GM18517 (cell line): ENCODE data around the gene TNIP1.
A peak's percentile ranks its signal among the peaks of the same experiment; 100 is the strongest.

Experiments used
- ATAC-seq: cut with Tn5 transposase; IDR thresholded peaks from one replicate; pipeline ENCODE4 v1.9.1; 2021; ENCODE audit warnings: mild to moderate bottlenecking, moderate library complexity; ENCODE audit not compliant: unreplicated experiment

TNIP1 gene

DNA sequence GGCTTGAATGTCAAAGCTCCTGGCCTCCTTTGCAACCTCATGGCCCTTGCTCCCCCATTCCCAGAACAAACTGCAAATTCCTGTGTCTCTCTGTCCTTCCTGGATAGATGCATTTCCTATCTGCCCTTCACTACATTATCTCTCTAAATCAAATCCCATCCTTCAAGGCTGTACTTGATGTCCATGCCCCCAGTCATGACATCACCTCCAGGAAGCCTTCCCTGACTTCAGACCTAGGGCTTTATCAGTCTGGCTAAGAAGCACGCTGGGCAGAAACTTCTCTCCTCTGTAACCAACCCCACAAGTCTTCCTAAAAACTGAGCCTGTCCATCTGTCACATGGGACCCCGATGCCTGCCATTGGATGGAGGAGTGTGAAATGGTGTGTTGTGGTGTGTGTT lies 25.7 kb upstream of the TNIP1 start:
- no peak for ATAC-seq

DNA sequence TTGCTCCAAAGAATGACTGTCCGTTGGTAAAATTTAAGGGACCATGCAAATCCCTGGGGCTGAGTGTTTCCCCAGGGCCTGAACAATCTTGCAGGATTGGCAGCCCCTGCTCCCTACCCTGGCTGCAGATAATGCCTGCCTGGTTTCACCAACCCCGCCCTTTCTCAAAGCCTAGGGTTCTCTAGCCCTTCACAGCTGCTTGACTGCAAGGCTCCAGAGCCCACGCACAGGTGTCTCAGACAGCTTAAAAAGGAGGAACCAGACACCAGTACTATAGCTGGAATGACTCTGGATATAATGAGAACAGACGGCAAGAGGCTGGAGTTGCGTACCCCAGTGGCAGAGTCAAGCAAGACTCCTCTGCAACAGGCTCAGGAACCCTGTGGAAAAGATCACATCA lies 25.2 kb upstream of the TNIP1 start:
- no peak for ATAC-seq

DNA sequence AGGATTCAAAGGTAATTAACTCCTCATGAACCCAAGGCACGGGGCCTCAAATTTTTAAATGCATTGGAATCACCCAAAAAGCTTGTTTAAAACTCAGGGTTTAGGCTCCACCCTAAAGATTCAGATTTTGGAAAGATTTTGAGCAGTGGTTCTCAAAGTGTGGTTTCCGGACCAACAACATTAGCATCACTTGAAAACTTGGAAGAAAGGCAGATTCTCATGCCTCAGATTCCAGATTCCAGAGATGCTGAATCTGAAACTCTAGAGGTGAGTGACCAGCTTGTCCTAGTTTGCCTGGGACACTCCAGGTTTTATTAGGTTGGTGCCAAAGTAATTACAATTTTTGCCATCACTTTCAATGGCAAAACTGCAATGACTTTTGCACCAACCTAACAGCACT lies 24.7 kb upstream of the TNIP1 start:
- no peak for ATAC-seq

DNA sequence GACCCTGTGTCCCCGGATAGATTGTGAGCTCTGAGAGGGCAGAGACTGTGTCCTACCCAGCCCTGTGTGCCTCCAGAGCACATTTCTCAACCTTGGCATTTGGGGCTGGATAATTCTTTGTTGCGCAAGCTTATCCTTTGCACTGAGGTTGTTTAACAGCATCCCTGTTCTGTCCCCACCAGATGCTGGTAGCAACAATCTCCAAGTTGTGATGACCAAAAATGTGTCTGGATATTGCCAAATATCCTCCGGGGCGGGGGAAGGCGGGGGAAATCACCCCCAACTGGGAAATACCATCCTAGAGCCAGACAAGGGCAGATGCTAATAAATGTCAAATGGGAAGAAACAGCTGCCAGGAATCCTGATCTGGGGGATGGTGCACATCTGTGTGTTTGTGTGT lies 24.0 kb upstream of the TNIP1 start:
- no peak for ATAC-seq

DNA sequence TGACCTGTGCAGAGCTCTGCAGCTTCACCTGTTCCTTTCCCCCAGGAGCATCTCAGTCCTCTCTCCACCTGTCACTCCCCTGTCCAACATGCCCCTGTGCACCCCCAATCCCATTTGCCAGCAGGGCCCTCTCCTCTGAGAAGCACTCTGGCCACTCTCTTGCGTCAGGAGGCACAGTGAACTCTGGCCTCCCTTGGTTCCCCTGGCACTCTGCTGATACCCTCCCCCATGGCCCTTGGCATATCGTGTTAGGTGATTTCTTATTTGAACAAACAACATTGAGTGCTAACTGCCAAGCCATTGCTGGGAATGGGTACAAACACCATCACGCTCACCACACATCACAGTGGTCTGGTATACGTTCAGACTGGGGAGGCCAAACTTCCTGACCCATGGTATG lies 20.9 kb upstream of the TNIP1 start:
- ATAC-seq, result no peak

DNA sequence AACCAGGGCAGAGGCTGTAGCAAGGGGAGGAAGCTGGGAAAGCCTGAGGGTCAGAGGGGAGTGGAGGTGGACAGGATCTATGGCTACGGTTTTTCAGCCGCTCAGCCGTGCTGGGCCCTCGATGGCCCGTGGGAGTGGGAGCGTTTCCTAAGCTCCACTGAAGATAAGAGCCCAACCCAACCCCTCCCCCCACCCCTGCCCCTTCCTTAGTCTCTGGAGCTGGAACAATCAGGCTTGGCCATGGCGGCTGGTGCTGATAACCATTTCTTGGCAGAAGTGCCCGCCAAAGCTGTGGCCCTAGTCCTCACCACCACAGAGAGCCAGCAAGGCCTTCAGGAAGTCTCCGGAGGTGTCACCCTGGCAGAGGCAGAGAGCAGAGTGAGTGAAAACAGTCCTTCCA lies 20.3 kb upstream of the TNIP1 start:
- ATAC-seq, result no peak

DNA sequence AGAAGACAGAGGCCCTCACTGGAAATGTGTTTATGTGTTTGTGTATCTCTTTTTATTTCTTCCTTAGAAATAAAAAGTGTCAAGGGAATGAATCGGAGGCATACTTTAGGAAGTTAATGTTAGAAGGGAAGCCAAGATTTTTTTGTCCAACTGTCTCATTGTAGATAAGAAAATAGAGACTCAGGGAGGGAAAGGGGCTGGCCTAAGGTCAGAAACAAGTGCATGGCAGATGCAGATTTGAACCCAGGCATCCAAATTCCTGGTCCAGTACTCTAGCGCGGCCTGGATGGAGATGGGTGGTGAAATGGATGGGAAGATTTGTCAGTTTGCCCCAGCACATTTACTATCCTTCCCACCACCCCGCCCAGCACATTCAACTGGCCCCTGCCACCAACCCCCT lies 19.8 kb upstream of the TNIP1 start:
- ATAC-seq, result no peak

DNA sequence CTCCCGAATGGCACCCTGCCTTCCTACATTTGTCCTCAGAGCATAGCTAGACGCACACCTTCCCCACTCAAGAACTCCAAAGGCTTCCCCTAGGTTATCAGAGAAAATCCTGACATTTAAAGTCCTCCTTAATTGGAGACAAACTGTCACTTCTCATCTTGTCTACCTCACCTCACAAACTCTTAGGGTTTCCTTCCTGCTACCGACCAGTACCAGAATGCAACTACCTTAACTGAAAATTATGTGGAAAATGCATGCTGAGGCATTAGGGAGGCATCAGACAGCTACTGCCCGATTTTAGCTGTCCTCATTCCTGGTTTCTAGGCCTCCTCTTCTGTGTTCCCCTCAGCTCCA lies 17.9 kb upstream of the TNIP1 start:
- no peak for ATAC-seq

DNA sequence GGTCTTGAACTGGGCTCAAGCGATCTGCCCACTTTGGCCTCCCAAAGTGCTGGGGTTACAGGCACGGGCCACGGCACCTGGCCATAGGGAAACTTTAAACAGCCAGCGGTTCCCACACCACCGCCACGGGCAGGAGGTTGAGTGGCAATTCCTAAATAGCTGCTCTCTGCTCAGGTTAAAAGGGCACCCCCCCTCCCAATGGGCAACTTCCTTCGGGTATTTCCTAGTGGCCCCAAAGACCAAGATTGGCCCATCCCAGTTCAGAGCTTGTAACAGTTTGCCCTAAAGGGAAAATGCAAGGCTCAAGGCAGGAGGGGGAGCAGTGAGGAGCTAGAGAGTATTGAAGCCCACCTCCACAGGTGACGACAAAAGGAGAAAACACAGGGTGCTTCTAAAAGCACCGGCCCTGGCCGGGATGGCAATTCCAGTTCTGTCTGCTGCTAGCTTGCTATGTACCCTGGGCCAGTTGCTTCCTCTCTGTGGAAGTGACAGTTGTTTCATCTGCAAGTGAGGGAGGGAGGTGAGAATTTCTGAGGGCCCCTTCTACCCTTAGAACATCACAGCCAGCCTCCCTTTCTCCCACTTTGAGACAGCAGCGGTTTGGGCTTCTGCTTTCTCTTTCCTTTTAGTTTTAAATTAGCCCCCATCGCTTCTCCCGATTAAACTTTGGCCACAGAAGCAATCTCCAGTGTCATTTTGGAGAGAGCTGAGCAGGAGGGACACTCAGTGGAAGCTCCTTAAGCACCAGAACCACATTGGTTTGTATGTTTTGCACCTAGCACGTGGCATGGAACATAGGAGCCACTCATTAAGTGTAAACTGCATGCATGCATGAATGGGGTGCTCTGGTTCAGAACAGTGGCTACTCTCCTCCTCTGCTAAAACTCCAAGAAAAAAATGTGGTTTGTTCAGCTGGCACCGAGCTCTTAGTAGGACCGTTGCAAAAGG lies 17.3 kb upstream of the TNIP1 start:
- peak; percentile 51 for ATAC-seq

DNA sequence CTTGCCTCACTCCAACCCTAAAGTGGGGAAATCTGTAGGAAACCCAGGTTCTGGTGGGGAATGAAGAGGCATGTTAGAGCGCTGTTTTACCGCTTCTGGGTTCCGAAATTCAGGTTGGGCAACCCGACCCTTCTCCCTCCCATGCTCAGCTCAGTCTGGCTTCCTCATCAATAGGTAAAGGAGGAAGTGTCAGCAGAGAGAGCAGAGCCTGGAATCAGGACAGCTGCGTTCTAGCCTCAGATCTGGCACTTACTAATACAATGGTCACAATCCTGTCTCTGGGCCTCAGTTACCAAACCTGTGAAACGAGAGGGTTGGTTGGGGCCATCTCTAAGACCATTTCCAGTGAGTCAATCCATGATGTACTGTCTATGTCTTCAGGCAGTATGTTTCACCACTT lies 16.2 kb upstream of the TNIP1 start:
- no peak for ATAC-seq

DNA sequence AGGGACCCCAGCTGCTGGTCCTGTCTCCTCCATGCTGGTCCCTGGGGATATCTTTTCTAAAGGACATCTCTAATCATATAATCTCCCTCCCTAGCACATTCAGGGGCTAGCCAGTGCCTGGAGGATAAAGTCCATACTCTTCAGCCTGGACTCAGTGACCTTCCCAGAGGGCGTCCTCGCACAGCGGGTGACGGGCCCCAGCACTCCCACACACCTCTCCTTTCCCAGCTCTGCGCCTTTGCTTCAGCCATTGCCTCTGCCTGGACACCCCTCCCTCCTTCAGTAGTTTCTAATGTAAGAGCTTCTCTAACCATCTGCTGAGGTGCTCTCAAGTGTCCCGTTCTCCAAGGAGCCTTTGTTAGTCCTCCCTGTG lies 15.2 kb upstream of the TNIP1 start:
- ATAC-seq, result no peak

DNA sequence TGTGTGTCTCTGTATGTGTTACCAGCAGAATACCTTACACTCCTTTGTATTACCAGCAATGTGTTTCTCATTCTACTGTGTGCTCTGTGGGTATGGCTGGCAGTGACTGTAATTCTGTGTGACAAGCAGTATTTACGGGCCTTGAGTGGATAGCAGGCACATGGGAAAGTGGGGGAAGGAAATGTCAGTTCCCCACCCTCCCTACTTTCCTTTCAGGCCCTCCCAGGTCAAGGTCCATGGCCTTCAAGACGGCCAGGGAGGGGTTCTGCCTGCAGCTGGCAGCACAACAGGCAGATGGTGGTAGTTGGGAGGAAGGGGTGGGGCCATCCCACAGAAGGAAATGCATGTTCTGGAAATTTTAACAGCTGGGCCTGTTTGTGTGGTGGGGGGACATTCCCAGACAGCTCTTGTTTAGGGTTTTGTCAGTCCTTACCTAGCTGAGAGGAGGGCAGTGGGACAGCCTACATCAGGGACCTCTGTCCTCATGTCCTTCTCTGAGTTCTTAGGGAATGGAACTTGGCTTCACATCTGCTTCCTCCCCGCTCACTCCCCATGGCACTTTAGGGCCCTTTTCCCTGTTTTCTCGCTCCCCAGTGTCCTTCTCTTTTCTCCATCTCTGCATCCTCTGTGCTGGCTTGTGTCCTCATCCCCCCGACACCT lies 14.6 kb upstream of the TNIP1 start:
- ATAC-seq, result no peak

DNA sequence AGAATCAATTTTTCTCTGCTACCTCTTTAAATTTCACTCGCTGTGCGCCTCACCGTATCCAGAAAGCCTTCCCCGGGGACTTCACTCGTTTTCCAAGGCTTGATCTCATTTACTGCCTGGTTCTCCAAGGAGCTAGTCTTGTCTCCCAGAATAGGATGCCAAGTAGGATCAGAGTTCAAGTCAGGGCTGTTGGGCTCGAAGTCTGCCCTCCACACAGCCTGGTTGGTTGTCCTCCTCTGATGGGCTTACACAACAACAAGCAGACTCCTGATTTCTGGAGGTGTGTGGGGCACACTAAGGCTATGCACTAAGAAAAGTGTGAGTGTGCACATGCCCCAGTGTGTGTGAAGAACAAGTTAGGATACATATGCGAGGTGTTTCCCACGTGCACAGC lies 14.0 kb upstream of the TNIP1 start:
- no peak for ATAC-seq

DNA sequence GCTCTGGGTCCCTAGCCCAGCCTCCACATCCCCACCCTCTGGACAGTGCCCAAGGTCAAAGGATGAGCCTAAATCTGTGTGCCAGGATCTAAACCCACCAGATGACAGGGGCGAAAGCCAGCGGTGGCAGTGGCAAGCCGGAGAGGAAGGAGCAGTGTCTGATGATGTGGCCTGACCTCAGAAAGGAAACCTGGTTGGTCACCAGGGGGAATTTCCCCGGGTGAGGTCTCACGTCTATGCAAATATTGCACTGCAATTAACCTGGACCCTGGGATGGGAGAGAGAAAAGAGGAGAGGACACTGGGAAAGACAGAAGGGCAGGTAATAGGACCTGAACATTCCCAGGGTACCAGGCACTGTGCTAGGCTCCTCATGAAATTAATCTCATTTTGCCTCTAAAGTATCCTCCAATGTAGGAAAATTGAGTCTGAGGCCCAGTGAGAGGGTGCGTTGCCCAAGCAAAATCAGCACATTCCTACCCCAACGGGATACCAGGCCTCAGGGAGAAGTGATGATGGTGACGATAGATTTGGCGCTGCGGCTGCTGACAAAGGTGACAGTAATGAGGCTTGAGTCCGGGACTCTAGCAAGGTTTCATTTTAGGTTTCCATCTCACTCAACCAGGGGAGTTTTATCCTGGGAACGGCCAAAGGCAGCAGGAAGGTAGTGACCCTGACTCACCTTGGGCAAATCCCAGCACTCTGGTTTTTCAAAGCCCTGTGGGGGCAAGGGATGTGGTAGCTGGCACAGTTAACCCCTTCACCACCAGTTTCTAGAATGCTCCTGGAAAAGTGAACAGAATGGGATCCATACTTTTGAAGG lies 13.4 kb upstream of the TNIP1 start:
- peak; percentile 76 for ATAC-seq

DNA sequence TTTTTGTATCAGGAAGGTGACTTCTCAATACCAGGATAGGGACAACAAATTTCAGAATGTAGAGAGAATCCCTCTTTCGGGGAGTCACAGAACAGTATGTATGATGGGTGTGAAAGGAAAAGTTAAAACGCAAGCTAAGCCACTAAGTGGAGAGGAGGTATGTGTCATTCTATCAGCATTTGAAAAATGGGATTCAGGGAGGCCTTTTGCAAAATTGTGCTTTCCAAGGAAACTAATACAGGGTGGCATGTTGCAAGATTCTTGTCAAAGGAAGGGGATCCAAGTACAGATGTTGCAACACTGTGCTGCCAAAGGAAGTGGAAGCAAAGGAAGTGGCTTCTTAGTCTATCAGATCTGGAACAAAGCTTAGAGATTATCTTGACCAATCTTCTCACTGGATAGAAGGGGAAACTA lies 12.6 kb upstream of the TNIP1 start:
- ATAC-seq, result no peak

DNA sequence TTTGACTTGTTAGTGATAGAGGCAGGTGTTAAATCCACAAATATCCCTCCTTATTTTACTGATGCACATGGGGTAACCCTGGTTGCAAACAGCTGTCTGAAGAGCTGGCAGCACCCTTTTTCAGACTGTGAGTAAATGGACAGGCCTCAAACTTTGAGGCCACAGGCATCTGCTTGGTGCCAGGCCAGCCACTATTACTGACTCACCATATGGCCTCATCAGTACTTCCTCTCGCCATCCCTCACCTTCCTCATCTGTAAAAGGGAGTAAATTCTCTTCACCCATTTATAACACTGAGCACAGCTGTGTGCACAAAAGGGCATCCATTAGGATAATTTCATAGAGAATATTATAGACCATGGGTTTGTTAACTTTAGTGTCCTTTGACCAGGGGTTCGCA lies 11.9 kb upstream of the TNIP1 start:
- no peak for ATAC-seq

DNA sequence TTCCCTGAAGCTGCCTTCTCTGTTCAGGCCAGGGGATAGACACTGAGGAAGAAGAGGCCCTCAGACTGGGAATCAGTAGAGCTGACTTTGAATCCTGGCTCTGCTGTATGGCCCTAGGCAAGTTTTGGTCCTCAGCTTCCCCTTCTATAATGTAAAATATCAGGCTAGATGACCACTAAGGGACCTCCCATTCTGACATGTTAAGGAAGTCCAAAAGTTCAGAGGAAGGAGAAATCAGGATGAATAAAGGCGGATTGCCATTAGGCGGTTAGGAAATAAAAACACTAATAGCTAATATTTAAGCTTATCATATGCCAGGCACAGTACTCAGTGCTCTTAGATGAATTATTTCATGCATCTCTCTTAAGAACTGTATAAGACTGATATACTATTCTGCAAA lies 8.9 kb upstream of the TNIP1 start:
- no peak for ATAC-seq

DNA sequence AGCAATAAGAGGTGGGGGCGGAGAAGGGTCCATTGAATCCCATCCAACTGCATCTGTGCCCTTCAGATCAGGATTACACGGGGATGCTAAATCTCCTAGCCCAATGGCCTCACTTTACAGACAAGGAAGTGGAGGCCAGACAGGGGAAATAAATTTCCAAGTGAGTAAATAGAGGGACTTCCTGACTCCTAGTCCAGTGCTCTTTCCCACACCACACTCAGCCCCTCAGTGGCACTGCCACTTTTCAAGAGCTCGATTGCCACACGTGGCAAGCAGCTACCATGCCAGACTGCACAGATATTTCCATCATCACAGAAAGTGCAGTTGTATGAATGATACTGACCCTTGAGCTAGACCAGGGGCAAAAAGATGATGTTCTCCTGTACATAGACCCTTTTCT lies 8.2 kb upstream of the TNIP1 start:
- no peak for ATAC-seq

DNA sequence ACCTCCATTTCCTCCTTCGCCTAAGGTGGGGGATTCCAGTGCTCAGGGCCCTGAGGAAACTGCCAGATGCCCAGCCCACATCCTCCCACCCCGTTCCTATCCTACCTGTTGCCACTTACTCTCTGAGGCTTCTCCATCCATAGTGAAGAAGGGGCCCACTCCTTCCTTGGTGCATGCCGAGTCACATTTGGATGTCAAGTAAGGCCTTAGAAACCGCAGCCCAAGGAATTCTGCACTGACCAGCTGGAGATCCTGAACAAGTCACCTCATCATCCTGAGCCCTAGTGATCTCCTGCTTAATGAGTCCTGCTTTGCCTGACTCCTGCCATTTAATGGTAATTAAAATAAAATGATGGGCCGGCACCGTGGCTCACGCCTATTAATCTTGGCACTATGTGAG lies 6.7 kb upstream of the TNIP1 start:
- no peak for ATAC-seq

DNA sequence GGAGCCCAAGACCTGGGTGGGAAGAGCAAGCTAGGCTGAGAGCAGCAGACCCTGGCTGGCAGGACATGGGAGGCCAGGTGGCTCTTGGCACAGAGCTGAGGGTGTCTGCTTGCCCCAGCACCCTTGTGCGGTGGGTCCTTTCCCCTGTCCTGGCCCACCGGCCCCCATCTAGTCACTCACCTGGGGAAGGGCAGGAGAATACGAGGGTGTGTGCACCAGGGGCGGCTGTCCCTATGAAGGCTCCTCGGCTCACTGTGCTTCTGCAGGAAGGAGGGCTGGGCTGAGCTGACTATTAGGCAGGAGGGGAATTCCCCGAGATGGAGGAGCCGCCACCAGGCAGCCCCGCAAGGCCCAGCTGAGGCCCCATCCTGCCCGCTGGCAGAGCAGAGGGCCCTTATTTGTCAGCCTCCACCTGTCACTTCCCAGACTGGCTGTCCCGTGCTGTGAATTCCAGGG lies 6.1 kb upstream of the TNIP1 start:
- peak; percentile 64 for ATAC-seq

DNA sequence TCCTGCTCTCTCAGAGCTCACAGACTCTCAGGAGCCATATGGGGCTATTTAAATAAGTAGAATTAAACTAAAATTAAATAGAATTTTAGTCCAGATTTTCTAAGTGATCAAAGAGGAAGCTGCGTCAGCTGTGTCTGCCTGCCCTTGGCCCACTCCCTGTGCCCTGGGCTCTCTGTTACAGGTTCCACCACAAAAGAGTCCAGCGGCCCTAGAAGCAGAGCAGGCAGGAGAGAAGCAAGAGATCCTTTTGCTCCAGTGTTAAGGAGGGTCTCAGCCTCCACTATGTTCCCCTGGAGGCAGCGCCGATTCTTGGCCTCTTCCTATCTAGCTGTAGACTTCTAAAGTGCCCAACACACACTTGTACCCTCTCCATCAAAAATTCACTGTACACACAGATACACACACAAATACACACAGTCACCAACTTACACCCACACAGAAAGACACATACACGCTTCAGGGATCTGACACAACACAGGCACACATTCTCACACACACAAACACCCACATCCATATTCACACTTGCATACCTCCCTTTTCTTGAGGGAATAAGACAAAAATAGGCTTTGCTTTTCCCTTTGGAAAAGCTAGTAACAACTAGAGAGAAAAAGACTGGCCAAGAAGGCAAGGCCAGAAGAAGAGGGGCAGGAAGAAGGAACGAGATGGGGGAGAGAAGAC lies 5.5 kb upstream of the TNIP1 start:
- ATAC-seq, result no peak
